ENCODE results near the gene SCGB2B2.

- TF ChIP-seq, protein P1, sequence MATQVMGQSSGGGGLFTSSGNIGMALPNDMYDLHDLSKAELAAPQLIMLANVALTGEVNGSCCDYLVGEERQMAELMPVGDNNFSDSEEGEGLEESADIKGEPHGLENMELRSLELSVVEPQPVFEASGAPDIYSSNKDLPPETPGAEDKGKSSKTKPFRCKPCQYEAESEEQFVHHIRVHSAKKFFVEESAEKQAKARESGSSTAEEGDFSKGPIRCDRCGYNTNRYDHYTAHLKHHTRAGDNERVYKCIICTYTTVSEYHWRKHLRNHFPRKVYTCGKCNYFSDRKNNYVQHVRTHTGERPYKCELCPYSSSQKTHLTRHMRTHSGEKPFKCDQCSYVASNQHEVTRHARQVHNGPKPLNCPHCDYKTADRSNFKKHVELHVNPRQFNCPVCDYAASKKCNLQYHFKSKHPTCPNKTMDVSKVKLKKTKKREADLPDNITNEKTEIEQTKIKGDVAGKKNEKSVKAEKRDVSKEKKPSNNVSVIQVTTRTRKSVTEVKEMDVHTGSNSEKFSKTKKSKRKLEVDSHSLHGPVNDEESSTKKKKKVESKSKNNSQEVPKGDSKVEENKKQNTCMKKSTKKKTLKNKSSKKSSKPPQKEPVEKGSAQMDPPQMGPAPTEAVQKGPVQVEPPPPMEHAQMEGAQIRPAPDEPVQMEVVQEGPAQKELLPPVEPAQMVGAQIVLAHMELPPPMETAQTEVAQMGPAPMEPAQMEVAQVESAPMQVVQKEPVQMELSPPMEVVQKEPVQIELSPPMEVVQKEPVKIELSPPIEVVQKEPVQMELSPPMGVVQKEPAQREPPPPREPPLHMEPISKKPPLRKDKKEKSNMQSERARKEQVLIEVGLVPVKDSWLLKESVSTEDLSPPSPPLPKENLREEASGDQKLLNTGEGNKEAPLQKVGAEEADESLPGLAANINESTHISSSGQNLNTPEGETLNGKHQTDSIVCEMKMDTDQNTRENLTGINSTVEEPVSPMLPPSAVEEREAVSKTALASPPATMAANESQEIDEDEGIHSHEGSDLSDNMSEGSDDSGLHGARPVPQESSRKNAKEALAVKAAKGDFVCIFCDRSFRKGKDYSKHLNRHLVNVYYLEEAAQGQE (IDR thresholded peaks at IDR 0.05; ENCODE audit: low read depth), result no peak
- TF ChIP-seq CEBPB (IDR thresholded peaks at IDR 0.05), result no peak
- no peak for TF ChIP-seq EP300 (IDR thresholded peaks at IDR 0.05; ENCODE audit: borderline replicate concordance)
- no peak for TF ChIP-seq TAF1 (IDR thresholded peaks at IDR 0.05; ENCODE audit: low read depth)
- no peak for TF ChIP-seq FOXM1 (IDR thresholded peaks at IDR 0.05; ENCODE audit: borderline replicate concordance, low read depth)
- TF ChIP-seq NFIC (IDR thresholded peaks at IDR 0.05), result no peak
Measured at GRCh38 chr19:34666200-34666957, 10.6 kb downstream of the SCGB2B2 start.

All from Ishikawa (cell line).